ENCODE measurements around the gene TEAD1. TPM values are rescaled to one million over a fixed set of nuclear protein-coding genes. Genes with fewer than 3 reads are reported as not detected.

The TEAD1 gene
- total and polyA plus RNA-seq, 9 donors, result 20.0 to 84.1 (median 67.6) TPM

GRCh38 chr11:12951376-12951775 is 277.2 kb downstream of the TEAD1 start:
- intact Hi-C loops (cut with DNase I), result no loop called here
- no peaks in the 10 kb centered on the region for H3K27me3 ChIP-seq
- no peak for DNase-seq
- no peaks in the 10 kb centered on the region for H3K4me1 ChIP-seq (ENCODE audit: insufficient read depth)
- H3K9me3 ChIP-seq, result no peaks in the 10 kb centered on the region
- TF ChIP-seq, protein P1, sequence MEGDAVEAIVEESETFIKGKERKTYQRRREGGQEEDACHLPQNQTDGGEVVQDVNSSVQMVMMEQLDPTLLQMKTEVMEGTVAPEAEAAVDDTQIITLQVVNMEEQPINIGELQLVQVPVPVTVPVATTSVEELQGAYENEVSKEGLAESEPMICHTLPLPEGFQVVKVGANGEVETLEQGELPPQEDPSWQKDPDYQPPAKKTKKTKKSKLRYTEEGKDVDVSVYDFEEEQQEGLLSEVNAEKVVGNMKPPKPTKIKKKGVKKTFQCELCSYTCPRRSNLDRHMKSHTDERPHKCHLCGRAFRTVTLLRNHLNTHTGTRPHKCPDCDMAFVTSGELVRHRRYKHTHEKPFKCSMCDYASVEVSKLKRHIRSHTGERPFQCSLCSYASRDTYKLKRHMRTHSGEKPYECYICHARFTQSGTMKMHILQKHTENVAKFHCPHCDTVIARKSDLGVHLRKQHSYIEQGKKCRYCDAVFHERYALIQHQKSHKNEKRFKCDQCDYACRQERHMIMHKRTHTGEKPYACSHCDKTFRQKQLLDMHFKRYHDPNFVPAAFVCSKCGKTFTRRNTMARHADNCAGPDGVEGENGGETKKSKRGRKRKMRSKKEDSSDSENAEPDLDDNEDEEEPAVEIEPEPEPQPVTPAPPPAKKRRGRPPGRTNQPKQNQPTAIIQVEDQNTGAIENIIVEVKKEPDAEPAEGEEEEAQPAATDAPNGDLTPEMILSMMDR (IDR thresholded peaks at IDR 0.05), result no peak
- TF ChIP-seq POLR2A (IDR thresholded peaks at IDR 0.05) (no peak), EP300 (IDR thresholded peaks at IDR 0.05) (no peak)
- H3K4me3 ChIP-seq, result no peak overlapping the region
- no peaks in the 10 kb centered on the region for H3K36me3 ChIP-seq
- no peak overlapping the region for H3K27ac ChIP-seq
- 88 to 90% (median 88%) methylated on average over 1 of the region's 1 CpG for WGBS, 3 donors

DNA sequence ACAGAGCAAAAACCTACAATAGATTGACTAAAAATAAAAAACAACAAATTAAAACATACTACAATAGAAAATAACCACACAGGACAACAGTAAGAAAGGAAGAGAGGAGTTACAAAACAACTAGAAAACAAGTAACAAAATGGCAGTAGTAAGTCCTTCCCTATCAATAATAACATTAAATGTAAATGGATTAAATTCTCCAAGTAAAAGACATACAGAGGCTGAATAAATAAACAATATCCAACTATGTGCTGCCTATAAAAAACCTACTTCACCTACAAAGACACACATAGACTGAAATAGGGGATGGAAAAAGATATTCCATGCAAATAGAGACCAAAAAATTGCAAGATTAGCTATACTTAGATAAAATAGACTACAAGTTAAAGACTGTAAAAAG is 277.9 kb downstream of the TEAD1 start:
- TF ChIP-seq, protein P1 (IDR thresholded peaks at IDR 0.05), result no peak
- TF ChIP-seq EP300 (IDR thresholded peaks at IDR 0.05), result no peak
- no peak for DNase-seq
- H3K27ac ChIP-seq, result no peak overlapping the region
- H3K9me3 ChIP-seq, result no peaks in the 10 kb centered on the region
- no peaks in the 10 kb centered on the region for H3K27me3 ChIP-seq
- no peak overlapping the region for H3K4me3 ChIP-seq
- H3K4me1 ChIP-seq (ENCODE audit: insufficient read depth), result no peaks in the 10 kb centered on the region
- intact Hi-C loops (cut with DNase I), result no loop called here
- H3K36me3 ChIP-seq, result no peaks in the 10 kb centered on the region

GRCh38 chr11:12958986-12959385 is 284.8 kb downstream of the TEAD1 start:
- Histone ChIP-seq H3K9me3 (no peaks in the 10 kb centered on the region), H3K4me3 (no peak overlapping the region), H3K27ac (no peak overlapping the region), H3K4me1 (ENCODE audit: insufficient read depth) (no peaks in the 10 kb centered on the region), H3K27me3 (no peaks in the 10 kb centered on the region), H3K36me3 (no peaks in the 10 kb centered on the region)
- DNase-seq, result no peak
- 68 to 79% (median 76%) methylated on average over 3 of the region's 3 CpGs for WGBS, 3 donors
- intact Hi-C loops (cut with DNase I), result no loop called here
- TF ChIP-seq, protein P1 (IDR thresholded peaks at IDR 0.05), result no peak
- TF ChIP-seq POLR2A (IDR thresholded peaks at IDR 0.05) (no peak), EP300 (IDR thresholded peaks at IDR 0.05) (no peak)

- Histone ChIP-seq H3K27me3 (no peaks in the 10 kb centered on the region), H3K4me3 (no peak overlapping the region), H3K36me3 (no peaks in the 10 kb centered on the region), H3K9me3 (no peaks in the 10 kb centered on the region), H3K4me1 (ENCODE audit: insufficient read depth) (no peaks in the 10 kb centered on the region), H3K27ac (no peak overlapping the region)
- WGBS, 3 donors, result 32 to 39% (median 33%) methylated on average over 2 of the region's 2 CpGs
- TF ChIP-seq POLR2A (IDR thresholded peaks at IDR 0.05) (no peak), EP300 (IDR thresholded peaks at IDR 0.05) (no peak)
- TF ChIP-seq, protein P1 (IDR thresholded peaks at IDR 0.05), result no peak
- no peak for DNase-seq
- intact Hi-C loops (cut with DNase I), result no loop called here
Measured at GRCh38 chr11:12961615-12962014, 287.4 kb downstream of the TEAD1 start.

GRCh38 chr11:12962306-12962705 is 288.1 kb downstream of the TEAD1 start:
- 77 to 83% (median 82%) methylated on average over 10 of the region's 10 CpGs for WGBS, 3 donors
- Histone ChIP-seq H3K4me1 (ENCODE audit: insufficient read depth) (no peaks in the 10 kb centered on the region), H3K36me3 (no peaks in the 10 kb centered on the region), H3K9me3 (no peaks in the 10 kb centered on the region), H3K27ac (no peak overlapping the region), H3K27me3 (no peaks in the 10 kb centered on the region), H3K4me3 (no peak overlapping the region)
- TF ChIP-seq, protein P1 (IDR thresholded peaks at IDR 0.05), result no peak
- TF ChIP-seq EP300 (IDR thresholded peaks at IDR 0.05) (no peak), POLR2A (IDR thresholded peaks at IDR 0.05) (no peak)
- no peak for DNase-seq
- intact Hi-C loops (cut with DNase I), result no loop called here
